T-helper 22 cell (primary cell): ENCODE data around the gene RLN3.
A peak's percentile ranks its signal among the peaks of the same experiment; 100 is the strongest.
"Not testable (repeated sequence)": the region's sequence is repeated elsewhere in the genome, so short reads cannot be mapped to it uniquely, and the experiment has no call there.

Experiments
- DNase-seq: peaks from one replicate; pipeline ENCODE4 v3.0.0-alpha.2; 2020; ENCODE audit warnings: low read depth

Gene RLN3

GRCh38 chr19:14021474-14021873 is 6.5 kb upstream of the RLN3 start:
- DNase-seq, result no peak

- DNase-seq, result no peak
Observed at GRCh38 chr19:14022469-14022868, 5.5 kb upstream of the RLN3 start.

- no peak for DNase-seq
Observed at GRCh38 chr19:14023404-14024235, 4.3 kb upstream of the RLN3 start.

DNA sequence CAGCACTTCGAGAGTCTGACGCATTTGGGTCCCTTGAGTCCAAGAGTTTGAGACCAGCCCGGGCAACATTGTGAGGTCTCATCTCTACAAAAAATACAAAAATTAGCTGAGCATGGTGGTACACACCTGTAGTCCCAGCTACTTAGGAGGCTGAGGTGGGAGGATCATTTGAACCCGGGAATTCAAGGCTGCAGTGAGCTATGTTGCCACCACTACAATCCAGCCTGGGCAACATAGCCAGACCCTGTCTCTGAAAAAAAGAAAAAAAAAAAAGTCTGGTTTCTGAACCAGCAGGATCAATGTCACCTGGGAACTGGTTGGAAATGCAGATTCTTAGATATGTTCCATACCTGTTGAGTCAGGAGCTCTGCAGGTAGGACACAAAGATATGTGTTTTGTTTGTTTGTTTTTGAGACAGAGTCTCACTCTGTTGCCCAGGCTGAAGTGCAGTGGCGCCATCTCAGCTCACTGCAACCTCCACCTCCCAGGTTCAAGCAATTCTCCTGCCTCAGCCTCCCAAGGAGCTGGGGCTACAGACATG is 1.2 kb upstream of the RLN3 start:
- not testable (repeated sequence) for DNase-seq

DNA sequence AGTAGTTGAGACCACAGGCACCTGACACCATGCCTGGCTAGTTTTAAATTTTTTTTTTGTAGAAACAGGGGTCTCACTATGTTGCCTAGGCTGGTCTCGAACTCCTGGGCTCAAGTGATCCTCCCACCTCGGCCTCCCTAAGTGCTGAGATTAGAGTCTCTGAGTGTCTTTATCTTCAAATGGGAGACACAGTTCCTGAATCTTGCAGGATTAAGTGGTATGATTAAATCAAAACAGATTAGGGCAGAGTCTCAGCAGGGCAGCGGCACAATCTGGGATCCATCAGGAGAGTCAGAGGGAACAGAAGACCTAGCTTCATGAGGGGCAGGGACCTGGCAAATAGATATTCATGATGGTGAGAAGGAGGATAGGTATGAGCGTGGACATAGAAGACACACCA is 953 bp downstream of the RLN3 start:
- DNase-seq, result no peak

DNA sequence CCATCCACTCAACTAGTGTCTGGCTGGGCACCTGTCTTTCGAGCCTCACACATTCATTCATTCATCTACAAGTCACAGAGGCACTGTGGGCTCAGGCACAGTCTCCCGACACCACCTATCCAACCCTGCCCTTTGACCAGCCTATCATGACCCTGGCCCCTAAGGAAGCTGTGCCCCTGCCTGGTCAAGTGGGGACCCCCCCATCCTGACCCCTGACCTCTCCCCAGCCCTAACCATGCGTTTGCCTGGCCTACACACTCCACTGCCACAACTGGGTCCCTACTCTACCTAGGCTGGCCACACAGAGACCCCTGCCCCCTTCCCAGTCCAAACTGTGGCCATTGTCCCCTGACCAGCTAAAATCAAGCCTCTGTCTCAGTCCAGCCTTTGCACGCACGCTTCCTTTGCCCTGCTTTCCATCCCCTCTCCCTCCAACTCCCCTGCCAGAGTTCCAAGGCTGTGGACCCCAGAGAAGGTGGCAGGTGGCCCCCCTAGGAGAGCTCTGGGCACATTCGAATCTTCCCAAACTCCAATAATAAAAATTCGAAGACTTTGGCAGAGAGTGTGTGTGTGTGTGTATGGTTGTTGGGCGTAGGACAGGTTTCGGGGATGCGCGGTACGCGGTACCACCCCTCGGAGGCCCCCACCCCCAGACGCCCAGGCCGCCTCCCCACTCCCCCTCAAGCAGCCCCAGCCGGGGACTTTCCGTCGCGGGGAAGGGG is 3.2 kb downstream of the RLN3 start:
- DNase-seq, result peak; percentile 72

DNA sequence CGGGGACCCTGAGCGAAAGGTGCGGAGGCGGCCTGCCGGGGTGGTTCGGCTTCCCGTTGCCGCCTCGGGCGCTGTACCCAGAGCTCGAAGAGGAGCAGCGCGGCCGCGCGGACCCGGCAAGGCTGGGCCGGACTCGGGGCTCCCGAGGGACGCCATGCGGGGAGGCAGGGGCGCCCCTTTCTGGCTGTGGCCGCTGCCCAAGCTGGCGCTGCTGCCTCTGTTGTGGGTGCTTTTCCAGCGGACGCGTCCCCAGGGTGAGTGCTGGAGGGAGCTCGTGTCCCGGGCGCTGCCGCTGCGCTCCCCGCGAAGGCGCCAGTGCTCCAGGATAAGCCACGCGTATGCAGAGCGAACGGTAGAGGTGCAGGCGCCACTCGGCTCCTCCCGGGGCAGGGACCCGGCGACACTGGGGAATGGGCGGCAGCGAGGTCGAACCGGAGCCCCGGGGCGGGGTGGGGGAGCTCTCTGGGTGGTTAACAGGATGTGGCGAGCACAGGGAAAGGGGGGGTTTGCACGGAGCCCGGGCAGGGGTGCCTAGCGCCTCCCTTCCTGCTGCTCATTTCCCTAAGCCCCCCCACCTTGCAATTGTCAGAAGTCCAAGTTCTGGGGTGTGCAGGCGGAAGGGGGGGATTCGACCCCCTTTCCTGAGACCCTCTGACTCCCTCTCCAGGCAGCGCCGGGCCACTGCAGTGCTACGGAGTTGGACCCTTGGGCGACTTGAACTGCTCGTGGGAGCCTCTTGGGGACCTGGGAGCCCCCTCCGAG is 4.0 kb downstream of the RLN3 start, which contains the start of gene IL27RA:
Gene IL27RA, plus strand, starts transcription at position 44 of the 762 bp plus-strand sequence. Its CDS starts 111 bp downstream, at position 155.
- DNase-seq, result peak; percentile 74

- DNase-seq, result no peak
Observed at GRCh38 chr19:14033946-14034345, 6.0 kb downstream of the RLN3 start.

DNA sequence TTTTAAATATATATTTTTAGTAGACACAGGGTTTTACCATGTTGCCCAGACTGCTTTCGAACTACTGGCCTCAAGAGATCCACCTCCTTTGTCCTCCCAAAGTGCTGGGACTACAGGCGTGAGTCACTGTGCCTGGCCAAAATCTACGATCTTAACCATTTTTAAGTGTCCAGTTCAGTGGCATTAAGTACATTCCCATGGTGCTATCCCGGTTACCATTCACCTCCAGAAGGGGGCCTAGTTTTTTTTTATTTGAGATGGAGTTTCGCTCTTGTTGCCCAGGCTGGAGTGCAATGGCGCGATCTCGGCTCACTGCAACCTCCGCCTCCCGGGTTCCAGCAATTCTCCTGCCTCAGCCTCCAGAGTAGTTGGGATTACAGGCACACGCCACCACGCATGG is 7.2 kb downstream of the RLN3 start:
- DNase-seq, result not testable (repeated sequence)

GRCh38 chr19:14035706-14036105 is 7.8 kb downstream of the RLN3 start:
- no peak for DNase-seq

GRCh38 chr19:14039181-14039580 is 11.2 kb downstream of the RLN3 start:
- DNase-seq, result no peak

DNA sequence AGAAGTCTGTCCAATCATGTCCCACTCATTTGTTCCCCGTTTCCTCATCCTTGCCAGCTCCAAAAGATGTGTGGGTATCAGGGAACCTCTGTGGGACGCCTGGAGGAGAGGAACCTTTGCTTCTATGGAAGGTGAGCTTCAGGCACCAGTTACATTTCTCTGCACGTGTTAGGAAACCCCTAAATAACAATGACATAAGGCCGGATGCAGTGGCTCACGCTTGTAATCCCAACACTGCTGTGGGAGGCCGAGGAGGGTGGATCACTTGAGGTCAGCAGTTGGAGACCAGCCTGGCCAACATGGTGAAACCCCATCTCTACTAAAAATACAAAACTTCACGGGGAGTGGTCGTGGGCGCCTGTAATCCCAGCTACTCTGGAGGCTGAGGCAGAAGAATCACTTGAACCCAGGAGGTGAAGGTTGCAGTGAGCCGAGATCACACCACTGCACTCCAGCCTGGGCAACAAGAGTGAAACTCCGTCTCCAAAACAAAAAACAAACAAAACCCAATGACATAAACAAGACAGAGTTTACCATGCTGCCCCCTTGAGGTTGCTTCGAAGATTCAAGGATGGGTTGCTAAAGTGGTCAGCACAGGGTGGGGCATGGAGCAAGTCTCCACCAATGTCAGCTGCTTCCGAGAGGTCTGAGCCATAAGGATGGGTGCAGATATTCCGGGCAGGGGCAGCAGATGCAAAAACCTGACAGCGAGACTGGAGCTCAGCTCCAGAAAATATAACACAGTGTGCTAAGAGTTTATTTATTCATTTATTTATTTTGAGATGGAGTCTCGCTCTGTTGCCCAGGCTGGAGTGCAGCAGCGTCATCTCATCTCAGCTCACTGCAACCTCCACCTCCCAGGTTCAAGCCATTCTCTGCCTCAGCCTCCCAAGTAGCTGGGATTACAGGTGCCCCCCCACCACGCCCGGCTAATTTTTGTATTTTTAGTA is 15.0 kb downstream of the RLN3 start:
- DNase-seq, result not testable (repeated sequence)

- not testable (repeated sequence) for DNase-seq
Observed at GRCh38 chr19:14047866-14048265, 19.9 kb downstream of the RLN3 start.

DNA sequence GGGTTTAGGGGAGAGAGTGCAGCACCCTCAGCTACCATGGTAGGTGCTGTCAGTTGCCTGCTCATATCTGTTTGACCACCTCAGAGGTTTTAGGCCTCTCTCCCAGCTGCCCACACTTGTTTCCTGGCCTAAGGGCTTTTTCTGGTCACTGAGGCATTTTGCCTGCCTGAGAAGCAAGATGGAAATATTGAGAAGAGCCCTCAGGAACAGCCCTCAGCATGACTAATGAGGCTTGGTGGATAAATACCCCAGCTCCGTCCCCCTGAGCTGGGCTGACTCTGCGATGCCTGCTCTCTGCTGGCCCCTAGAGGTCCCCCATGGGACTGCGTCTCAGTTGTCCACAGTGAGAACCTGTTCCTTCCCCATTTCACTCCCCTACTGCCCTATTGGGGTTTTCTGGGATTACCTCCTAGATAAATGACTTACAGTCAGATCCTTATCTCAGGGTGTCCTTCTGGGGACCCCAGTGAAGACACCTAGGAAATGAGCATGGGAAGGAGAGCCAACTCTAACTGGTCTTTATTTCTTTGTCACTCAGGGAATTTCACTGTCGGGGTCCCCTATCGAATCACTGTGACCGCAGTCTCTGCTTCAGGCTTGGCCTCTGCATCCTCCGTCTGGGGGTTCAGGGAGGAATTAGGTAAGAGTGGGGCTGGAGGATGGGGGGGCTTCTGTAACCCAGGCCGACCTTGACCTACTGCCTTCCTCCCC is 20.6 kb downstream of the RLN3 start:
- peak; percentile 40 for DNase-seq

GRCh38 chr19:14050512-14050911 is 22.6 kb downstream of the RLN3 start:
- no peak for DNase-seq

- DNase-seq, result not testable (repeated sequence)
Observed at GRCh38 chr19:14050961-14051360, 23.0 kb downstream of the RLN3 start.

DNA sequence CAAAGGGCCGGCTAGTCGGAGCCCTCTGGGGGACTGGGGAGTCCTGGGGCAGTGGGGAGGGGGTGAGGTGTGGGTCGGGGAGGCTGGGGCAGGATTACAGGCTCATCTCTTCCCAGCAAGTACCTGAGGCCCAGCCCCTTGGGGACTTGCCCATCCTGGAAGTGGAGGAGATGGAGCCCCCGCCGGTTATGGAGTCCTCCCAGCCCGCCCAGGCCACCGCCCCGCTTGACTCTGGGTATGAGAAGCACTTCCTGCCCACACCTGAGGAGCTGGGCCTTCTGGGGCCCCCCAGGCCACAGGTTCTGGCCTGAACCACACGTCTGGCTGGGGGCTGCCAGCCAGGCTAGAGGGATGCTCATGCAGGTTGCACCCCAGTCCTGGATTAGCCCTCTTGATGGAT is 24.0 kb downstream of the RLN3 start:
- DNase-seq, result no peak

- DNase-seq, result no peak
Observed at GRCh38 chr19:14052470-14052869, 24.5 kb downstream of the RLN3 start.

GRCh38 chr19:14053032-14053431 is 25.1 kb downstream of the RLN3 start:
- no peak for DNase-seq

DNA sequence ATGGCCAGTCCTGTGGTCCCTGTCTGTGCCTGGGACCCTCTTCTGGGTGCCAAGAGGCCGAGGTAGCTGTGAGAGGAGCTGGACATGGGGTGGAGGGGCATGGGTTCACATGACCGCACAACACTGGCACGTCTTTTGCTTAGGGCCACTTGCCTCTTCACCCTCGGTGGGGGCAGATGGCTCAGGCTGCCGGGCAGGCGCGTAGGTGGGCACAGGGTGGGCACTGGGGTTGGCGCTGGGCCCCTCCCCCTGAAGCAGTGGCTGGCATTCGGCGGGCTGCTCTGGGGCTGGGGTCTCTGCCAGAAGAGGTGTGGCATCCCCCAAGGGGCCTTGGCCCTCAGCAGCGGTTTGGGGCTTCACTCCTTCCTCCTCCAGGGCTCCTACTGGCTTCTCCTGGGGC is 25.6 kb downstream of the RLN3 start:
- DNase-seq, result no peak
